Stimulated activated memory B cell treated with anti-CD40 and anti-IgM and Interleukin-4, amounts not matched to agents 10 μg/mL and 1 μg/mL and 100 μg/mL, for 72 hours (primary cell): ENCODE data around the gene RBP3.
A peak's percentile ranks its signal among the peaks of the same experiment; 100 is the strongest.

ENCODE experiments used
- ATAC-seq: fragments of 150-1000 bp; cut with Tn5 transposase; 2 replicates; pipeline ENCODE4 v1.10.0; 2021
- H3K27ac Mint-ChIP-seq: one replicate; pipeline ENCODE4 v1.8.0; 2022; ENCODE audit warnings: mild to moderate bottlenecking, mixed read lengths
- H3K27me3 Mint-ChIP-seq: one replicate; pipeline ENCODE4 v1.8.0; 2022; ENCODE audit warnings: mixed read lengths
- H3K36me3 Mint-ChIP-seq: one replicate; pipeline ENCODE4 v1.8.0; 2022; ENCODE audit warnings: mixed read lengths
- H3K4me1 Mint-ChIP-seq: one replicate; pipeline ENCODE4 v1.8.0; 2022; ENCODE audit warnings: mixed read lengths
- H3K4me3 Mint-ChIP-seq: one replicate; pipeline ENCODE4 v1.8.0; 2022; ENCODE audit warnings: mild to moderate bottlenecking, moderate library complexity, mixed read lengths
- H3K9me3 Mint-ChIP-seq: one replicate; pipeline ENCODE4 v1.8.0; 2022; ENCODE audit warnings: mixed read lengths

RBP3 gene

GRCh38 chr10:47356708-47357107 lies 8.5 kb downstream of the RBP3 start:
- ATAC-seq, result peak; percentile 3
- no peak overlapping the region for H3K4me3 Mint-ChIP-seq
- H3K27ac Mint-ChIP-seq, result no peak overlapping the region
- no peaks in the 10 kb centered on the region for H3K9me3 Mint-ChIP-seq
- H3K27me3 Mint-ChIP-seq, result no peaks in the 10 kb centered on the region
- H3K4me1 Mint-ChIP-seq, result no peaks in the 10 kb centered on the region
- no peaks in the 10 kb centered on the region for H3K36me3 Mint-ChIP-seq

- Mint-ChIP-seq H3K36me3 (no peaks in the 10 kb centered on the region), H3K27ac (no peak overlapping the region), H3K4me1 (no peaks in the 10 kb centered on the region), H3K27me3 (no peaks in the 10 kb centered on the region), H3K9me3 (no peaks in the 10 kb centered on the region), H3K4me3 (no peak overlapping the region)
- peak; percentile 27 for ATAC-seq
Observed at GRCh38 chr10:47357131-47357582, 9.0 kb downstream of the RBP3 start.

- H3K4me1 Mint-ChIP-seq, result no peaks in the 10 kb centered on the region
- H3K27ac Mint-ChIP-seq, result no peak overlapping the region
- no peaks in the 10 kb centered on the region for H3K9me3 Mint-ChIP-seq
- H3K27me3 Mint-ChIP-seq, result no peaks in the 10 kb centered on the region
- no peak for ATAC-seq
- no peak overlapping the region for H3K4me3 Mint-ChIP-seq
- H3K36me3 Mint-ChIP-seq, result no peaks in the 10 kb centered on the region
Observed at GRCh38 chr10:47357911-47358310, 9.7 kb downstream of the RBP3 start.

- H3K27me3 Mint-ChIP-seq, result no peaks in the 10 kb centered on the region
- H3K4me3 Mint-ChIP-seq, result no peak overlapping the region
- no peaks in the 10 kb centered on the region for H3K36me3 Mint-ChIP-seq
- ATAC-seq, result no peak
- H3K9me3 Mint-ChIP-seq, result no peaks in the 10 kb centered on the region
- H3K27ac Mint-ChIP-seq, result no peak overlapping the region
- no peaks in the 10 kb centered on the region for H3K4me1 Mint-ChIP-seq
Observed at GRCh38 chr10:47358457-47358856, 10.3 kb downstream of the RBP3 start.

GRCh38 chr10:47359101-47359500 lies 10.9 kb downstream of the RBP3 start:
- H3K36me3 Mint-ChIP-seq, result no peaks in the 10 kb centered on the region
- no peak overlapping the region for H3K27ac Mint-ChIP-seq
- no peak for ATAC-seq
- no peaks in the 10 kb centered on the region for H3K9me3 Mint-ChIP-seq
- no peak overlapping the region for H3K4me3 Mint-ChIP-seq
- H3K27me3 Mint-ChIP-seq, result no peaks in the 10 kb centered on the region
- no peaks in the 10 kb centered on the region for H3K4me1 Mint-ChIP-seq

GRCh38 chr10:47359626-47360418 lies 11.7 kb downstream of the RBP3 start:
- Mint-ChIP-seq H3K9me3 (no peaks in the 10 kb centered on the region), H3K27ac (no peak overlapping the region), H3K27me3 (no peaks in the 10 kb centered on the region), H3K4me1 (no peaks in the 10 kb centered on the region), H3K36me3 (no peaks in the 10 kb centered on the region), H3K4me3 (no peak overlapping the region)
- no peak for ATAC-seq

- Mint-ChIP-seq H3K4me1 (no peaks in the 10 kb centered on the region), H3K36me3 (no peaks in the 10 kb centered on the region), H3K9me3 (no peaks in the 10 kb centered on the region), H3K27ac (no peak overlapping the region), H3K4me3 (no peak overlapping the region), H3K27me3 (no peaks in the 10 kb centered on the region)
- ATAC-seq, result no peak
Observed at GRCh38 chr10:47360419-47361040, 12.4 kb downstream of the RBP3 start.

- Mint-ChIP-seq H3K36me3 (no peaks in the 10 kb centered on the region), H3K4me1 (no peaks in the 10 kb centered on the region), H3K27me3 (peaks cover 6% of the 10 kb centered on the region), H3K9me3 (no peaks in the 10 kb centered on the region), H3K4me3 (no peak overlapping the region), H3K27ac (no peak overlapping the region)
- ATAC-seq, result no peak
Observed at GRCh38 chr10:47361293-47361692, 13.1 kb downstream of the RBP3 start.

- ATAC-seq, result no peak
- H3K4me3 Mint-ChIP-seq, result no peak overlapping the region
- H3K9me3 Mint-ChIP-seq, result no peaks in the 10 kb centered on the region
Observed at GRCh38 chr10:47362199-47362598, 14.0 kb downstream of the RBP3 start.

GRCh38 chr10:47363781-47364180 lies 15.6 kb downstream of the RBP3 start:
- Mint-ChIP-seq H3K36me3 (no peaks in the 10 kb centered on the region), H3K4me3 (no peak overlapping the region)
- no peak for ATAC-seq

More at GRCh38 chr10:47362199-47362598, 14.0 kb downstream of the RBP3 start:
- Mint-ChIP-seq H3K27me3 (peaks cover 6% of the 10 kb centered on the region), H3K27ac (no peak overlapping the region), H3K36me3 (no peaks in the 10 kb centered on the region), H3K4me1 (no peaks in the 10 kb centered on the region)

GRCh38 chr10:47364366-47364765 lies 16.2 kb downstream of the RBP3 start:
- peaks cover 6% of the 10 kb centered on the region for H3K27me3 Mint-ChIP-seq

More at GRCh38 chr10:47363781-47364180, 15.6 kb downstream of the RBP3 start:
- no peaks in the 10 kb centered on the region for H3K4me1 Mint-ChIP-seq
- H3K27ac Mint-ChIP-seq, result no peak overlapping the region
- no peaks in the 10 kb centered on the region for H3K9me3 Mint-ChIP-seq
- H3K27me3 Mint-ChIP-seq, result peaks cover 6% of the 10 kb centered on the region

GRCh38 chr10:47364911-47365310 lies 16.7 kb downstream of the RBP3 start:
- no peaks in the 10 kb centered on the region for H3K36me3 Mint-ChIP-seq
- no peak for ATAC-seq
- H3K9me3 Mint-ChIP-seq, result no peaks in the 10 kb centered on the region
- no peak overlapping the region for H3K27ac Mint-ChIP-seq
- H3K4me1 Mint-ChIP-seq, result no peaks in the 10 kb centered on the region
- no peak overlapping the region for H3K4me3 Mint-ChIP-seq
- peaks cover 6% of the 10 kb centered on the region for H3K27me3 Mint-ChIP-seq

More at GRCh38 chr10:47364366-47364765, 16.2 kb downstream of the RBP3 start:
- ATAC-seq, result no peak
- Mint-ChIP-seq H3K9me3 (no peaks in the 10 kb centered on the region), H3K36me3 (no peaks in the 10 kb centered on the region), H3K27ac (no peak overlapping the region), H3K4me3 (no peak overlapping the region), H3K4me1 (no peaks in the 10 kb centered on the region)

GRCh38 chr10:47365431-47366180 lies 17.4 kb downstream of the RBP3 start:
- Mint-ChIP-seq H3K36me3 (no peaks in the 10 kb centered on the region), H3K4me3 (no peak overlapping the region), H3K9me3 (no peaks in the 10 kb centered on the region), H3K4me1 (no peaks in the 10 kb centered on the region), H3K27me3 (peaks cover 6% of the 10 kb centered on the region), H3K27ac (no peak overlapping the region)
- ATAC-seq, result no peak

- H3K4me1 Mint-ChIP-seq, result no peaks in the 10 kb centered on the region
- H3K27ac Mint-ChIP-seq, result no peak overlapping the region
- no peaks in the 10 kb centered on the region for H3K9me3 Mint-ChIP-seq
- no peak for ATAC-seq
- H3K4me3 Mint-ChIP-seq, result no peak overlapping the region
- H3K36me3 Mint-ChIP-seq, result no peaks in the 10 kb centered on the region
- peaks cover 6% of the 10 kb centered on the region for H3K27me3 Mint-ChIP-seq
Observed at GRCh38 chr10:47366181-47366631, 18.0 kb downstream of the RBP3 start.

- no peaks in the 10 kb centered on the region for H3K4me1 Mint-ChIP-seq
- no peaks in the 10 kb centered on the region for H3K9me3 Mint-ChIP-seq
- ATAC-seq, result no peak
- H3K4me3 Mint-ChIP-seq, result no peak overlapping the region
- H3K36me3 Mint-ChIP-seq, result no peaks in the 10 kb centered on the region
- H3K27me3 Mint-ChIP-seq, result peaks cover 6% of the 10 kb centered on the region
- no peak overlapping the region for H3K27ac Mint-ChIP-seq
Observed at GRCh38 chr10:47366731-47367460, 18.7 kb downstream of the RBP3 start.
